Panc1 (cell line): Measurements from ENCODE around the gene OR6J1. TPM values are rescaled to one million over a fixed set of nuclear protein-coding genes. Genes with fewer than 3 reads are reported as not detected.

ENCODE experiments used
- ATAC-seq: fragments of 200-7000 bp; cut with Tn5 transposase; 2 replicates; pipeline ENCODE4 v1.9.1; 2020; ENCODE audit warnings: mild to moderate bottlenecking, moderate library complexity
- BruUV-seq: library from RNA; stranded (reverse); fragments of 400-500 nt; replicated peaks from 2 replicates; lab custom pipeline; 2021; lab: Mats Ljungman, UMichigan
- CTCF ChIA-PET: fragments of 300-600 bp; sonication (Branson Sonifier 250); formaldehyde crosslinking; loops from one replicate; lab custom pipeline; 2022; ENCODE audit warnings: antibody characterized with exemption; lab: Charles Lee
- POLR2A ChIA-PET: fragments of 300-600 bp; sonication (Branson Sonifier 250); formaldehyde crosslinking; loops from one replicate; lab custom pipeline; 2022; ENCODE audit warnings: antibody characterized with exemption; lab: Charles Lee
- DNase-seq: peaks from one replicate; pipeline ENCODE4 v3.0.0-alpha.2; 2010; ENCODE audit warnings: low read depth, low spot score
- H3K27ac ChIP-seq: 2 replicates; pipeline ENCODE4 v1.5.1; 2011; ENCODE audit warnings: mild to moderate bottlenecking, low read length, inconsistent platforms
- H3K27me3 ChIP-seq: fragments of 200-500 bp; sonication (Bioruptor generic); 2 replicates; pipeline ENCODE4 v1.6.0; 2014; ENCODE audit warnings: low read length, inconsistent platforms; ENCODE audit not compliant: control insufficient read depth, insufficient read depth
- H3K36me3 ChIP-seq: fragments of 200-500 bp; sonication (Bioruptor generic); 2 replicates; pipeline ENCODE4 v1.5.1; 2014; ENCODE audit warnings: inconsistent platforms, mild to moderate bottlenecking, low read length, moderate library complexity; ENCODE audit not compliant: control insufficient read depth, insufficient read depth
- H3K4me1 ChIP-seq: 2 replicates; pipeline ENCODE4 v1.5.1; 2011; ENCODE audit warnings: inconsistent platforms, mild to moderate bottlenecking, low read length, moderate library complexity; ENCODE audit not compliant: control insufficient read depth, insufficient read depth
- H3K4me3 ChIP-seq, 2 experiments: 2 replicates each; pipeline ENCODE4 v1.5.1; 2011 to 2012; ENCODE audit warnings: low read depth in 2 of 2, low read length in 2 of 2, mild to moderate bottlenecking in 2 of 2, inconsistent platforms in 1 of 2, moderate library complexity in 1 of 2
- H3K9me3 ChIP-seq: fragments of 200-500 bp; sonication (Bioruptor generic); 2 replicates; pipeline ENCODE4 v1.5.1; 2014; ENCODE audit warnings: low read depth, mild to moderate bottlenecking, inconsistent platforms, low read length, moderate library complexity; ENCODE audit not compliant: control insufficient read depth, insufficient read depth
- CTCF ChIP-seq: fragments of 450-650 bp; IDR thresholded peaks from 2 replicates; pipeline ENCODE4 v1.5.1; 2017; ENCODE audit warnings: mild to moderate bottlenecking
- POLR2AphosphoS5 ChIP-seq: IDR thresholded peaks from 2 replicates; pipeline ENCODE4 v1.6.1; 2012; ENCODE audit warnings: mild to moderate bottlenecking, low read depth, low read length, moderate library complexity
- REST ChIP-seq, 2 experiments: IDR thresholded peaks; 2 replicates each; pipeline ENCODE4 v1.6.1; 2011 to 2012; ENCODE audit warnings: low read depth in 2 of 2, control low read depth in 1 of 2, low read length in 1 of 2, mild to moderate bottlenecking in 1 of 2, moderate library complexity in 1 of 2; ENCODE audit not compliant: insufficient read depth in 1 of 2
- TCF7L2 ChIP-seq: IDR thresholded peaks from 2 replicates; pipeline ENCODE4 v1.6.1; 2011; ENCODE audit warnings: mild to moderate bottlenecking, low read depth, low read length, inconsistent platforms
- in situ Hi-C: cut with HindIII; loops from 2 replicates; pipeline ENCODE4 v1.10.0; 2016; ENCODE audit warnings: low sequenced_read_pairs, low pct_unique_long_range_greater_than_20kb
- intact Hi-C: fragments of 100-400 bp; cut with micrococcal nuclease; formaldehyde crosslinking; loops from one replicate; pipeline ENCODE4 v1.10.0; 2022; ENCODE audit not compliant: unreplicated experiment
- total RNA-seq: library from RNA; stranded (reverse); gene quantifications from one replicate; pipeline ENCODE4 v1.2.1, GENCODE V29; 2021; ENCODE audit not compliant: unreplicated experiment

OR6J1 gene
- total RNA-seq, 1 experiment from 2014 or later = not detected

- ChIA-PET CTCF (no interaction called here), POLR2A (no interaction called here)
- intact Hi-C loops = no loop called here
- TF ChIP-seq TCF7L2 (no peak), REST (IDR thresholded peaks at IDR 0.05; ENCODE audit: insufficient read depth in 1 of 2, low read depth in 2 of 2, low read length in 1 of 2) (no peak)
- Histone ChIP-seq H3K27ac (no peak overlapping the region), H3K9me3 (no peaks in the 10 kb centered on the region), H3K27me3 (no peaks in the 10 kb centered on the region), H3K36me3 (no peaks in the 10 kb centered on the region), H3K4me3 (no peak overlapping the region), H3K4me1 (no peaks in the 10 kb centered on the region)
- ATAC-seq (no peak), DNase-seq (no peak)
- no TSS peak for BruUV-seq
- in situ Hi-C loops = no loop called here
Observed at GRCh38 chr14:22660654-22661053, 16.5 kb upstream of the OR6J1 start.

- ChIA-PET POLR2A (interaction anchor here (0.5 kb wide), 1 partner anchor 100 kb away, joined by 4 read pairs; no protein-coding TSS in a partner anchor), CTCF (interaction anchor here (0.5 to 0.6 kb wide), 3 partner anchors 54 to 255 kb away, joined by 4 to 7 read pairs (median 7); no protein-coding TSS in a partner anchor)
Observed at GRCh38 chr14:22658946-22659345, 14.8 kb upstream of the OR6J1 start.

More at GRCh38 chr14:22658946-22659345, 14.8 kb upstream of the OR6J1 start:
- H3K4me3 ChIP-seq = no peak overlapping the region
- no TSS peak for BruUV-seq
- TF ChIP-seq POLR2AphosphoS5 = no peak
- no peak for TF ChIP-seq CTCF
- TF ChIP-seq REST (IDR thresholded peaks at IDR 0.05; ENCODE audit: insufficient read depth in 1 of 2, low read depth in 2 of 2, low read length in 1 of 2) = no peak
- no peaks in the 10 kb centered on the region for H3K27me3 ChIP-seq
- H3K9me3 ChIP-seq = no peaks in the 10 kb centered on the region
- no peak overlapping the region for H3K27ac ChIP-seq
- ATAC-seq (no peak), DNase-seq (no peak)
- no peaks in the 10 kb centered on the region for H3K36me3 ChIP-seq
- H3K4me1 ChIP-seq = no peaks in the 10 kb centered on the region
- intact Hi-C loops = loop anchor here (10.0 kb wide), 1 partner anchor 196 kb away; no protein-coding TSS in a partner anchor
- in situ Hi-C loops = no loop called here
